ENCODE data around the gene AADAT. TPM values are rescaled to one million over a fixed set of nuclear protein-coding genes. Genes with fewer than 3 reads are reported as not detected.
"Not testable (repeated sequence)": the region's sequence is repeated elsewhere in the genome, so short reads cannot be mapped to it uniquely, and the experiment has no call there.

The AADAT gene
- total RNA-seq, 1 donor from 2014 or later: 7.3 TPM

DNA sequence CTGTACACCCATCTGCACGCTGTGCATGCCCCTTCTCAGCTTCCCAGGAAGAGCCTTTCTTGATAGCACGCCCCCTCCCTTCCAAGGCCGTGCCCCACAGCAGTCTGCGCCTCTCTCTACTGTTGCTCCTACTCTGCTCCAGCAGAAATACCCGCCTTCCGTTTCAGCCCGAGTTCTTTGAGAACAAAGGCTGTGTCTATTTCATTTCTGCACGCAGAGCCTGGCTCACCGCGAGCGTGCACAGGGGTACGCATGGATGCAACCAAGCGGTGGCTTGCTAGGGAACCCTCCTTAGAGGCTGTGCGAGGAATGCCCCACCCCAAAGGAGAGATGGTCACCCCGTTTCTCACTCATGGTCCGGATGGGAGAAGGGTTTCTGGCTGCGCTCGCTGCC is 485 bp downstream of the AADAT start:
- DNase-seq: peak; percentile 68

DNA sequence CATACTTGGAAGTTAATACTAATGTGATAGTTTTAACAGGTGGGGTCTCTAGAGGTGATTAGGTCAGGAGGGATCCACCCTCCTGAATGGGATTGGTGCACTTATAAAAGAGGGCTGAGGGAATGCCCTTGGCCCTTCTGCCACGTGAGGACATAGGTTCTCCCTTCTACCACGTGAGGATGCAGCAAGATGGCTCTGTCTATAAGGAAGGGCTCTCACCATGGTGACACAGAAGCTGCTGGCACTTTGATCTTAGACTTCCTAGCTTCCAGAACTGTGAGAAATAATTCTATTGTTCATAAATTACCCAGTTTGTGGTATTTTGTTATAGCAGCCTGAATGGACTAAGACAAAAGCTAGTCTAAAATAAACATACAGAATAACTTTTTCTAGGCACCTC is 1.0 kb downstream of the AADAT start:
- DNase-seq: no peak

DNA sequence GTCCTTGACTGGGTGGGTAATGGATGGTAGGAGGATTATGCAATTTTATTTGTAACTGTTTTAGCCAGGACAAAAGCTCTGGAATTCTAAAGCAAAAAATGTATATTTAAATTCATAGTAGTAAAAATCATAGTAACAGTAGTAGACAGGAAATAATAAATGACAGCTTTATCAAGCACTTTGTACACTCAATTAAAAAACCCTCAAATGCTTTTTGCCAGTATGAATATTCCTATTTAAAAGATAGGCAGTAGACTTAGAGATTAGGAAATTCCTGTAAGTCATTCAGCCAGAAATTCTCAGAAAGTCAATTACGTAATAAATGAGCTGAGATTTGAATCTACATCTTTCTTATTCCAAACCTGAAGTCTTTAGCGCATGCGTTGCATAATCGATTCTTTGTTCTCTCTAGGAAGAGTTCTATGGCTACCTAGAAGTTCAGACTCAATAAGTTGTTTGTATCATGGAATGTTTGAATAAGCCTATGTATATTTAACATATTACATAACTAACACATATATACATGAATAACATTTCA is 2.5 kb downstream of the AADAT start:
- DNase-seq: no peak

DNA sequence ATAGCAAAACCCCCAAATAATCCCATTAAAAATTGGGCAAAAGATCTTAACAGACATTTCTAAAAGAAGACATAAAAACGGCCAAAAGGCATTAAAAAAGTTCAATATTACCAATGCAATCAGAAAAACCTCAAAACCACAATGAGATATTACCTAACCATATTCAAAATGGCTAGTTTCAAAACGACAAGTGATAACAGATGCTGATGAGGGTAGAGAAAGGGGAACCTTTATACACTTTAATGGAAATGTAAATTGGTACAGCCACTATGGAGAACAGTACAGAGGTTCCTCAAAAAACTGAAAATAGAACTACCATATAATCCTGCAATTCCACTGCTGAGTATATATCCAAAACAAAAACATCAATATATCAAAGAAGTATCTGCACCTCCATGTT is 6.2 kb downstream of the AADAT start:
- DNase-seq: no peak

DNA sequence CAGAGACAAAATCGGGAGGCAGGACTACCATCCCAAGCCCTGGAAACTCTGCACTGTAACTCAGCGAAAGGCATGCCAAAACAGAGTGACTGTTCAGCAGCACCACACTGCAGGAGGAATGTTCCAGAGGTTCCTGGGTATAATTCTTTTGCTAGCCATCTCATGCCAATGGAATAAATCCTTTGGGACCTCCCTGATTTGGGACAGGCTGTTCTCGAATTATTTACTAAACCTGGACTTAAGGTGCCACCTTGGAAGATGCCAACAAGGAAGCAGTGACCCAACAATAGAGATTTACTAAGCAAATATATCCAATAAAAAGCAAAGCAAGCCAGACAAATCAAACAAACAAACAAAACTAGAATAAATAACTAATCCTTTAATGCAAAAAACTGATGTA is 9.3 kb downstream of the AADAT start:
- no peak for DNase-seq

DNA sequence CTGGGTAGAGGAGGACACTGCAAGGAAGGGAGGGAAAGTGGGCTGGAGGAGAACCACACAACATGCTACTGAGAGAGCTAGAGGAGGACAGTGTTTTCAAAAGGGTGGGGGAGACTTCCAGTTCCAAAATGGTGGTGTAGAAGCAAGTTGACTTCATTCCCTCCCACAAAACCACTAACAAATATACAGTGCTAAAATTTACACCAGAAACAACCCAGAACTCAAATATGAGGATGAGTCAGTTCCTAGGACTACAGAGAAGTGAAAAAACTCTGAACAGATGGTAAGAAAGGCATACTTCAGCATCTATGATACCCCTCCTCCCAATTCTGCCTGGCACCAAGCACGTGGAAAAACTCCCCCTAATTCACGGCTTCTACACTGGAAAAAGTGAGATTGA is 9.8 kb downstream of the AADAT start:
- no peak for DNase-seq

DNA sequence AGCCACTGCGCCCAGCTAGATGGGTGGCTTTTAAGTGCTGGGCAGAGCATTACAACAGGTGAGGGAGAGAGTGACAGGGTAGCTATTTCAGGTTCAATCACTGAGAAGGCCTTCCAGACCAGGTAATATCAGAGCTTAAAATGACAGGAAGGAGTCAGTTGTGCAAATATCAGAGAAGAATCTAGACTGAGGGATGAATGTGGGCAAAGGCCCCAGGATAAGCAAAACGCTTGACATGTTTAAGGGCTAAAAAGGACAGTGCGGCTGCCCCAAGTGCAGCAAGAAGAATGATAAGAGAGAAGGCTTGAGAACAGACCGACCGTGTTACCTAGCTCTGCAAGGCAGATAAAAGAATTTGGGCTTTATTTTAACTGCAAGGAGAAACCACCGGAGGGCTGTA is 18.6 kb downstream of the AADAT start:
- DNase-seq: no peak

DNA sequence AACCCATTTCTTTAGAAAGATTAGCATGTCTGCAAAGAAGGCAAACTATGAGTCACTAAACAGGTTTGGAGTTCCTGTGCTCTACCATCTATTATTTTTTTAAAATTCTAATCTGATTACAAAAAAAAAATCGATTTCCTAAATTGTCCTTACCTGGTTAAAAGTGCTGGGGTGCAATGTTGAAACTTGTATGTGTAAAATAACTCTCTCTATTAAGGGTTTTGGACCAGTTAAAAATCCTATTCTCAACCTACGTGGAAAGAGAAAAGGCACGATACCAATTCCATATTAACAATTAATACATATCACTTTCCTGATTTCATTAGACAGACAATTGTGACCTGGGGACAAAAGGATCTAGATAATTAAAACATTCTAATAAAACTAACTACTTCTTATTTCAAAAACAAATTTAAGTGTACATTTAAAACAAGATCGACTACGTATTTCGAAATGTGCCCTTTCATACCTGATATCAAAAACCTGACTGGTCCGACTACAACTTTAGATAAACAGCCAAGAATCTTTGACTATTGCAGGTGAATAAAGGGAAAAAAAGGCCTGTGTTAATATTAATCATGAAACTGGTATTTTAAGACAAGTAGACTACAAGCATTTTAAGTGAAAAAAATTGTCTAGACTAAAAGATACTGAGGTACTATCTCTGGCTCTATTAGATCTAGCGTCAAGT is 21.2 kb downstream of the AADAT start:
- no peak for DNase-seq

DNA sequence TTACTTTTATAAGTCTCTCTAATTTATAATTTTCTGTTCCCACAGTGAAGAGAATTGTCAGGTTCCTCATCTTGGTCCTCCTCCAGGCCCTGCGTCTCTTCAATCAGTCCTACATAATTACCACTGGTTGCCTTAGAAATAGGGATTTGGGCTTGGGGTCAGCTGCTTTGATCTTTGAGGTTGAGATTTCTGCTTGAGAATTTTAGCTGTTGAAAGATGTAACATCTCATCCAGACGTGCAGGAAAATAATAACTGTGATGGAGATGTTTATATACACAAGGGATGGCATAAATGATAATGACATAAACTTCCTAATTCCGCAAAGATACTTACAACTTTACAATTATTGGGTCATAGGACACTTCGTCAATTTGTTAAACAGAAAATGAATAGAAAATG is 30.3 kb downstream of the AADAT start:
- DNase-seq: no peak

DNA sequence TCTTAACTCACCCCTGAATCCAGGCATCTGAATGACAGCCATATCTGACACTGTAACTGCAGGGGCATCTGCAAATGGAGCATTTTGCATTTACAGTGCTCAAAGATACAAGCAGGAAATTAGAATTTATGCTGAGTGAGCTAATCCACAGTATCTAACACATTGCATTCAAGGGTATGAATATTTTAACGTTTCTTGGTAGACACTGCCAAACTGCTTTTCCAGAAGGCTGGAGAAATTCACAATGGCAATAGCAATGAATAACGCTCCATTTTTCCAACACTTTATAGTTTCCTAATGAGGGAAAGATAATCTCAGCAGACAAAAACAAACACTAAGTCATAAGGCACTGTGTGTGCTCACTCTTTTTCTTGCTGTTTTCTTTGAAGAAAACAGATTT is 30.9 kb downstream of the AADAT start:
- DNase-seq: no peak

DNA sequence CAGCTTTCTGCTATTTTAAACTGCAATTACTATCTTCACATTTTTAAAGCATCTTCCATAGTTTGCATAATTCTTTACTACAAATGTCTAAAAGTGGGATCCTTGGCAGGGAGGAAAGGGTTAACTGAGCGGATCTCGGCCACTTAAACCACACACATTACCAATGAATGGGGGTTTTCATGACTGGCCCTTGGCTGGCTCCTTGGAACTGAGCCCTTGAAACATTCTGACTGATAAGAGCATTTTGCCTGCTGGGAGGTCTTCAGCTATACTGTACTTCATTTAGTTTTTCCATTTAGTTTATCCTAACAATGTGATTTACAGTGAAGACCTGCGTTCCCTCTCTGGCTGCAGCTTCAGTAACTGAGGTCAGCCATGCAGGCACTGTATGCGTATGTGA is 31.9 kb downstream of the AADAT start:
- no peak for DNase-seq

DNA sequence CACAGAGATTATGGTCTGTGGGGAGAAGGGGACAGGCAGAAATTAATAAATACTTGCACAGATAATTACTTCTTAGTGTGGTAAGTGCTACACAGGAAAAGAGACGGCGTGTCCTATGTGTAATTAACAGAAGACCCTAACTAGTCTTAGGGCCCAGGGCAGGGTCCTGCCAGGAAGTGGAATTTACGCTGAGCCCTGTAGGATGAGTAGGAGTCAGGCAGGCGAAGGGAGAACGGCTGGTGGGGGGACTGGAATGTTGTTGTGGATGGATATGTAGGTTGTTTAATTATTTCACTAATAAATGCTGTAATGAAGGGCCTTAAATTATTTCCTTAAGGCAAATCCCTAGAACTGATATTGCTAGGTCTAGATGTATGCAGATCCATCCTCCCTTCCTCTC is 36.8 kb downstream of the AADAT start:
- DNase-seq: no peak

DNA sequence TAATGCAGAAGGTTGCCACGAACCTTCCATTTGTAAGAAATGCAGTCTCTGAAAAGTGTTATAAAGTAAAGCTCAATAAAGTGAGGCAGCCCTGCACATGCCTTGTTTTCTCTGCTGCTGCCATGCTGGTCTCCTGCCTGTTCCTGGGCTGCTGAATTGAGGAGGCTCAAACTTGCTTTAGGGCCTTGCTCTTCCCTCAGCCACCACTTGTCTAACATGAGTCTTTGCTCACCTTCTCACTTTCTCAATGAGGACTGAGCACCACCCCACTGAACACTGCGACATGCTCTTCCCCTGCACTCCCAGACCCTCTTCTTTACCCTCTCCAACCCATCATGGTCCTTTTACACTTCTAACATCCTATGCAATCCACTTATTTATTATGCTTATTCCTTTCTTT is 38.4 kb downstream of the AADAT start:
- DNase-seq: no peak

DNA sequence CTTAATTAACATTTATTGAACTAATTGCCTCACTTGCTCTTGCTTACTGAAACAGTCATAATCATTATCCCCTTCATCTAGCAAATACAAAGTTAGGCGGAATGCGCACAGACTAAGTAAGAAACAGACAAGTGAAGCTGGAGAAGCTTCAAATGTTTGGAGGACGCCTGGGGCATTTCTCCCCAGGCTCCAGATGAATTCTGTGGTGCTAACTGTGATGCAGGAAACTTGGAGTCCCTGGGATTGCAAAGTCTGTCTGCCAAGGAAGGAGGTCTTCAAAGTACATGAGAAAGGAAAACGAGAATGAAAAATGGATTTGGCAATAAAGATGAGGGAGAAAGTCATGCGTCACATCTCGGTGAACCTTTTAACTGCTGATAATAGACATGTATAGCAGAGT is 40.0 kb downstream of the AADAT start:
- no peak for DNase-seq

DNA sequence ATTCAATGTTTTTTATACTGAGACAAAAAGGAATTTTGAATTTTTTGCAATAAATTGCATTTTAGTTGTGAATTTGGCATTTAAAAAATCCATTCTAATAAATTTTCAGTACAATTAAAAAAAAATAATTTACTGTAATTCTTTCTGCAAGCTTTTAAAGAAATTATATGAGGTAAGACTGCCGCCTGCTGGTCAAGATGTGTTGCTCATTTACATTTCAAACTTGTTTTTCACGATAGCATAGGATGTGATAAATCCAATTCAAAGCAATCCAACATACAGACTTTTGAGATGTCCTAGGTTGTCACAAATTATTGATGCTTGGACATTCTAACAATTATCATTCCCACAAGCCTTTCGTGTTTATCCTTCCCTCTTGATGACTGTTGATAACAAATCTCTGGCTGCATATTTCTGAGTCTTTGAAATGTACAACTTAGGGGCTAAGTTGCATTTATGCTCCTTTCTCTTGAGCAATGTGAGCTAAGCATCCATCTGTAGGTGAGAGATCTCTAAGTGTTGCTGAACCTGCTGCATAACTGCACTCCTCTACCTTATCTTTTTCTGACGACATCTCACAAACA is 41.9 kb downstream of the AADAT start:
- DNase-seq: peak; percentile 89

DNA sequence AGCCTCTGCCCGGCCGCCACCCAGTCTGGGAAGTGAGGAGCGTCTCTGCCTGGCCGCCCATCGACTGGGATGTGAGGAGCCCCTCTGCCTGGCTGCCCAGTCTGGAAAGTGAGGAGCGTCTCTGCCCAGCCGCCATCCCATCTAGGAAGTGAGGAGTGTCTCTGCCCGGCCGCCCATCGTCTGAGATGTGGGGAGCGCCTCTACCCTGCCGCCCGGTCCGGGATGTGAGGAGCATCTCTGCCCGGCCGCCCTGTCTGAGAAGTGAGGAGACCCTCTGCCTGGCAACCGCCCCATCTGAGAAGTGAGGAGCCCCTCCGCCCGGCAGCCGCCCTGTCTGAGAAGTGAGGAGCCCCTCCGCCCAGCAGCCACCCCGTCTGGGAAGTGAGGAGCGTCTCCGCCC is 43.6 kb downstream of the AADAT start:
- DNase-seq: not testable (repeated sequence)

DNA sequence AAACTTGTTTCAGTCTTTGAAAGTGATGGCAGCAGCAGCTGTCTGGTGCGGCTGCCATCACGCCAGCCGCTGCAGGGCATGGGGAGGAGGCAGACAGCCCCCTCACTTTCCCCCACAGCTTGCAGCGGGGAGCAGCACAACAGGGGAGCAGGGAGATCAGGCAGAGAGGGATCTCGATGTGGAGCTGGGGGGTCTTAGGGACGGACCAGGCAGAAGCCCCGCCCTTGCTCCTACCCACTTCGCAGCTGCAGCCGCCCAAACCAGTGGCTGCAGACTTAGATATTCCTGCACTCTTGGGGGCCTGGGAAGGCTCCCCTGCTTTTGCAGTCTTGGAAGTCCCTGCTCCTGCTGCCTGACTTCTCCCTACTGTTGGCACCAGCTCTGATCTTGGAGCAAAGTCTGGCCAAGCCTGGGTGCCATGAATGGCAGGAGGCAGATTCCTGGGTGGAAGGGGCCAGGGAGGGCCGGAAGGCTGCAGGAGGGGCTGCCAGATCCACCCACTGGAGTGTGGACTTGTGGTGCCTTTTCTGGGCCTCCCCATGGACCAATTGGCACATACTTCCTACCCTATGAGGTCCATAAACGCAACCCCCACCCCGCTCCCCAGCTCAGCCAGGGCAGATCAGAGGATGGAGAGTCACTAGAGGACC is 49.6 kb downstream of the AADAT start:
- DNase-seq: no peak

DNA sequence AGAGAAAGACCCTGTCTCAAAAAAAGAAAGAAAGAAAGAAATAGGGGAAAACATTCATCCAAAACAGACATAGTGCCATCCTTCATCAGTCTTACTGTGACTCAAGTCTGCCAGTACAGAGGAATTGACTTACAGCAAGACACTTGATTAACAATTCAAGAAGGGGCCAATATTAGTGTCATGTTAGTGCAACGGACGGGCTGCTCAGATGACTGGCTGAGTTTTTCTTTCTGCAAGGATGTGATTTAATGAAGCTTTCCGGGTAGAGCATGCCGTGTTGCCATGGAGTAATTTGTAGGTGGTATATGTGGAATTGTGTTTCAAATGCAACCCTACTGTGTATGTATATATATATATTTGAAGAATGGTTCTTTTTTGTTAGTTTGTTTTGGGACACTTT is 51.0 kb downstream of the AADAT start:
- DNase-seq: no peak

DNA sequence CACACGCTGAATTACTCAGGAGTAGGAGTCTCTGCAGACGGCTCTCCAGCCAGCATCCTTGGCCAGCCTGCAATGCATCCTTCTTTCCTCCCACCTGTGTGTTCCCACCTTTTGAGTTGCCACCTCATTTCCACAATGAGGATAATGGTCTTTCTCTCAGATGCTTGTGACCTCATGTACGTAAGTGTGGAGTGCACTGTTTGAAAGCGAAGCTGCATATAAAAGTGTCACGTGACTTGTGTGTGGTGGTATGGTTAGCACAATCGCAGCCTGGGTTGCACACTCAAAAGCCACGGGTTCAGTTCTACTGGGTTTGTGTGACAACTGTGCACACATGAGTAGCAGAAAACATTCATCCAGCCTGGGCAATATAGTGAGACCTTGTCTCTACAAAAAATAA is 51.5 kb downstream of the AADAT start:
- no peak for DNase-seq

DNA sequence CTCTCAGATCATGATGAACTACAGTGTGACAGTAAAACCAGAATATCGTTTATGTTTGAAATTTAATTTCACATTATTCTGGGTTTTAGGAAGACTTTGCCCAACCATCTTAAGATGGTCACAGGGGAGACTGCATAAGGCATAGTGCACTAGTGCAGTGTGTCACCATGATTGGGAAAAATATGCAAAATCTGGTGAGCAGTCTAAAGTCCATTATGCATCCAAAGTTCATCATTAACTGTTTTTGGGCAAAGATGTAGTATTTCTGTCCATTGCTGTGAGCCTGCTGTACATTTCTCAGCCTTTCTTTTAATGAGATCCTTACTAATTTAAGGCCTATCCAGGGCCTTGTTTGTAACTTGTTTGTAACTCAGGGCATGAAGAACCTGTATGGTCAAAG is 52.3 kb downstream of the AADAT start:
- DNase-seq: no peak

DNA sequence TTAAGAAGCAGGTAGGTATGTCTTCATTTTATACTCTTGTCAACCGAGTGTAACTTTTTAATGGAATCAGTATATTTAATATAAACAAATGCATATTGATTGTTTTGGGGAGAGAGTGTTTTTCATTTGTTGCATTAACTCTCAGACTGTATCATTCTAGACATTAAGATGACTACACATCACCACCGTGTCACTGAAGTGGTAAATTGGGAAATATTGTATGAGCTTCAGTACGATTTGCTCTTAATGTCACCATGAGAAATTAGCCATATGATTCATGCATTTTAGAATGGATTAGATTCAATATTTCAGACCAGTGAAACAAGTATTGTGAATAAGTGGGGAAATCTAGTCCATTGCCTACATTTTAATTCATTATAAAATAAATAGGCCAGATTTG is 53.9 kb downstream of the AADAT start:
- no peak for DNase-seq

DNA sequence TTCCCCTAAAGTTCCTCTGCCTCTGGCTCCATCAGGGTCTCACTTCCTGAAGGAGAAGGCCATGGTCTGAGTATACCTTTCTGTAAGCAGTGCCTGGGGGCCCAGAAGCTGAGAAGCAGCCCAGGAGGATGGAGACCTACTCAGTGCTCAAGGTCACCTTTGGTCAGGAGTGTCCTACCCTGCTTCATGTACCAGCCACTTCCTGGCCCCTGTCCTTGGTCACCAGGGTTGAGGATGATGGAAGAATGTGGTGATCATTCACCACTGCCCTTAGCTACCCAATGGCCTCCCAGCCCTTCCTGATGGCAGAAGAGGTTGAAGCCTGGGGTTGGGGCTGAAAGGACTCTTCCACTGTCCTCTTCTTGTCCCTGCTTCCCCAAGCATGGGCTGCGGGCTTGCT is 54.5 kb downstream of the AADAT start:
- DNase-seq: no peak

DNA sequence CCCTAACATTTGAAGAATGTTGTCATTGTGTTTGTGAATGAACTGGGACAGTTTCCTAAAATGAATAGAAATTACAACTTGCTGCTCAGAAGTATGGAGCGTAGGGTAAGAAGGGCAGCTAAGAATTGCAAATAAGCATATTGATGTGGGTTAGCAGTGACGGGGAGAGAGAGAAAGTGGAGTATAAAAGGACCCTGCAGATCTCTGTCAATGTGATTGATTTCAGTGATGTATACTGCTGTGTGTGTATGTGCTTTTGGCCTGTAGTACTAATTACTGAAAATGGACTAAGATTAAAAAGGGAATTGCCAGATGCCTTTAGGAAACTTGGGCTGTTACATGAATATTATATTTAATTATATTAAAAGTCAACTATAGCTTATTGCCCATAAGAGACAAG is 55.8 kb downstream of the AADAT start:
- no peak for DNase-seq

DNA sequence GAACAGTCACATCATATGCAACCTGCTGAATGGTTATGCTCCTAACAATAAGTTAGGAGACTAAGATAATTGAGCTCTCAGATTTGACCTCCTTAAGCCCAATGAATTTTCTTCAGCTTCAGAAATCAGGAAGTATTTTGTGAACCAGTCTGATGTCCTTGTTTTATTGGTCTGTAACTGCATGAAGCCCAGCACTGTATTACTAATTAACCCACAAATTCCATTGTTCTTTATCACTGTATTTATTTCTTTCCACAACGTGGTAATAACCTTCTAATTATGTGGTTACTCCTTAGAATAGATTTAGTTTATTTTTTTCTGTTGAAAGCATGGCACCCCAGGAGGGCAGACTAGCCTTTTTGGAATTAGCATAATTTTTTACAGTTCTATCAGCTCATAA is 59.6 kb downstream of the AADAT start:
- no peak for DNase-seq

Data from tongue (tissue), 2 donors.